T follicular helper cell (primary cell): ENCODE results near the gene NPIPB6.
A peak's percentile ranks its signal among the peaks of the same experiment; 100 is the strongest.

Experiments used
- DNase-seq: peaks from one replicate; pipeline ENCODE4 v3.0.0-alpha.2; 2020; ENCODE audit warnings: low read depth

NPIPB6 gene

DNA sequence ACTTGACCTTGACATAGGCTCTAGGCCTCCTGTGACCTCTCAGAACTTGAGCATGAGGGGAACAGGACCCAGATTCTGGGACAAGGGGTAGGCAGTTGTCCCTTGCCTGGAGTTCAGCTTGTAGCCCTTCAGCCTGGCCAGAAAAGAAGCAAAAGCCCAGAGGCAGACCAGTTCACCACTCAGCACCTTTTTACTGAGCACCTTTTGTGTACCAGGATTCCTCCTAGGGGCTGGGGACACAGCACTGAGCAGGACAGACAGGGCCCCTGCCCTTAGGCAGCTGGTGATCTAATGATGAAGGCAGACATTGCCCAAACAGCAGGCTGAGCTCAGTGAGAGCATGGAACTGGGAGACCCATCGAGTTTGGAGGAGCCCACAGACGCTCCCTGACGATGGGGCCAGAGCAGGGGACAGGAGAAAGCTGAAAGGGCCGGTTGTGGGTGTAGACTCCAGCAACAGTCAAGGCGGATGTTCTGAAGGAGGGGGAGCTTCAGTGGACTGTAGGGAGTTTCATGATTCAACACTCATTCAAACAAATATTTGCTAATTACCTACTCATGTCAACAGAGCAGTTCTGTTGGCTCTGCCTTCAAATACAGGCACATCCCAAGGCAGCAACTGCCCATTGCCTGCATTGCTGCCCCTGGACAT lies 38.9 kb downstream of the NPIPB6 start:
- DNase-seq = no peak

GRCh38 chr16:28321700-28322411 lies 41.5 kb downstream of the NPIPB6 start:
- no peak for DNase-seq

DNA sequence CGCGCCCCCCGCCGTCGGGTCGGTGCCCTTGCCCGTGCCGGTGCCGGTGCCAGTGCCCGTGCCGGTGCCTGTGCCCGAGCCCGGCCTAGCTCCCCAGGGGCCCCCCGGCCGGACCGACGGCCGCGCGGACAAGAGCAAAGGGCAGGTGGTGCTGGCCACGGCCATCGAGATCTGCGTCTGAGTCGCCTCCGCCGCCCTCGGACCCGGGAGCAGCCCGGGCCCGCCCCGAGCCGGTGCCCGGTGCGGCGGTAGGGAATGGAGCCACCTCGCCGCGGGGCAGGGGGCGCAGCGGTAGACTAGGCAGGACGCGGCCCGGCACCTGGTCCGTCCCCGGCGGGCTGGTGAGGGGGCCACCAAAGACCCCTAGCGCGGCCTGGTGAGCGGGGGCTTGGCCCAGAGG lies 42.6 kb downstream of the NPIPB6 start:
- no peak for DNase-seq

GRCh38 chr16:28320023-28320561 lies 43.2 kb downstream of the NPIPB6 start:
- DNase-seq = no peak

- no peak for DNase-seq
Observed at GRCh38 chr16:28319476-28320022, 43.8 kb downstream of the NPIPB6 start.

GRCh38 chr16:28318042-28318744 lies 45.1 kb downstream of the NPIPB6 start:
- no peak for DNase-seq

- DNase-seq = peak; percentile 58
Observed at GRCh38 chr16:28317040-28317880, 46.0 kb downstream of the NPIPB6 start.

GRCh38 chr16:28316054-28316453 lies 47.3 kb downstream of the NPIPB6 start:
- DNase-seq = no peak

DNA sequence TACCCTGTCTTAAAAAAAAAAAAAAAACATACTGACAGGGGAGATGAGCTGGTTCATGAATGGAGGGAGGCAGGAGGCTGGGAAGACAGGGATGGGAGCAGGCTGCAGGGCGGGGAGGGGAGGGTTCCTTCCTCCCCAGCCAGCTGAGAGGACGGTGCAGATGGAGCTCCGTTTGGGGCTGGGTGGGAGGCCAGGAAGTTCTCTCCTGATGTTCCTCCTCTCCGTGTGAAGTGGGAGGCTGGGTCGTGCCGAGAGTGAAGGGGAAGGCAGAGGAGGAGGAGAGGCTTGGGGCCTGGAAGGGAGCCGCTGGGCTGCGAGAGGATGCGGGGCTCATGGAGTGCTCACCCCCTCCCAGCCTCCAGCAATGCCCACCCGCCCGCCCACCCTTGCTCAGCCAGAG lies 49.7 kb downstream of the NPIPB6 start:
- DNase-seq = no peak

DNA sequence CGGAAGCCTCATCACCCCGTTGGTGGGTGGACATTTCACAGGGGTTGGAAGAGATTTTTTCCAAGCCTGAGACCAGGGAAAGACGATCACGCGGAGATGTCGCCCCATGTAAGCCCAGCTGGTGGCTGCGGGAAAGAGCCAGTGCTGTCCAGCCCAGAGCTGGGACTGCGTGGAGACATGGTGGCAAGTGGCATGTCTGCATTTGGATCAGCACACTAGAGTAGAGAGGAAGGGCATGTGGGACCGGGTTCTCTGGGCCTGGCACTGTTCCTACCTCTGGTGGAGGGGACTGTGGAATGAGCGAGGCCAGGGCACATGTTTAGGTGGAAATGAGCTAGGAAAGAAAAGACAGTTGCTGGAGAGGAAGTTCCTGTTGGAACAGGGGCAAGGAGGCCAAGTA lies 51.0 kb downstream of the NPIPB6 start:
- no peak for DNase-seq

DNA sequence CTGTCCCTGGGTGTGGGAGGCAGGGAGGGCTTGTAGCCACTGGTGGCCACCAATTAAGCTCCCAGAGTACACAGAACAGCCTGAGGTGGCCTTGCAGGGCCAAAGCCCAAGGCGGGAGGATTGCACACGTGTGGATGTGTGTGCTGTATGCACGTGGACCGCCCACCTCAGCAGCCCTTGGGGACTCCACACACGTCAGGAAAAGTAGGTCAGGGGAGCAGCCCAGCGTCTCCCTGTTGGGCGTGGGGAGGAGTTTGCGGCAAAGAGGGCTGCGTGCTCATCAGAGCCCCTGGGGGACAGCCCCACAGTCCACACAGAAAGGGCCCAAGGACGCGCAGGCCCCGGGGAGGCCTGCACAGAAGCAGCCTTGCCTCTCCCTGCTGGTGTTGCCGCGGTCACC lies 51.4 kb downstream of the NPIPB6 start:
- no peak for DNase-seq

DNA sequence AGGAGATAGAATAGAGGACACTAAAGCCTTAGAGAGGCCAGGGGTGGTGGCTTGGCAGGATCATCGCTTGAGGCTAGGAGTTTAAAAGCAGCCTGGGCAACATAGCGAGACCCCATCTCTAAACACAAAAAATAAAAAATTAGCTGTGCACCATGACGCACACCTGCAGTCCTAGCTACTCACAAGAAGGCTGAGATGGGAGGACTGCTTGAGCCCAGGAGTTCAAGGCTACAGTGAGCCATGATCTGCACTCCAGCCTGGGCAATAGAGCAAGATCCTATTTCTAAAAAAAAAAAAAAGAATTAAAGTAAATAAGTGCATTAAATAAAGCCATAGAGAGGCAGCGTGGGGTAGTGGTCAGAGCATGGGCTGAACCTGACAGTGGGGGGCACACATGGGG lies 51.9 kb downstream of the NPIPB6 start:
- no peak for DNase-seq

DNA sequence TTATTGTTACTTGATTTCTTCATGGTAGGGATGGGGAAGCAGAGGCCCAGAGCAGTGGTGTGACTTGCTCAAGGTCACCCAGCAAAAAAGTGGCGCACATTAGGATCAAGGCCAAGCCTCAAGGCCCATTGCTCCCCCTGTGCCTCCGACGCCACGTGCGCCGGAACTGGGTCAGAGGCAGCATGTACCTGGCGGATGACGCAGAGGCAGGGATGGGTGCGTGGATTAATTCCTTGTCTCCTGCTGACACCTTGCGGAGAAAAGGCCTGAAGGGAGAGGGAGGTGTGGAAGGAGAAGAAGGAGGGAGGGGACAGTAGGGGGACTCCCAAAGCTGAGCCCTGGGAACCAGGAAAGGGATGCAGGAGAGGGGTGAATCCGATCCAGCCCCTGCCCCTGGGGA lies 52.5 kb downstream of the NPIPB6 start:
- DNase-seq = no peak

- DNase-seq = peak; percentile 67
Observed at GRCh38 chr16:28309811-28310311, 53.4 kb downstream of the NPIPB6 start.

- no peak for DNase-seq
Observed at GRCh38 chr16:28308794-28309584, 54.3 kb downstream of the NPIPB6 start.

DNA sequence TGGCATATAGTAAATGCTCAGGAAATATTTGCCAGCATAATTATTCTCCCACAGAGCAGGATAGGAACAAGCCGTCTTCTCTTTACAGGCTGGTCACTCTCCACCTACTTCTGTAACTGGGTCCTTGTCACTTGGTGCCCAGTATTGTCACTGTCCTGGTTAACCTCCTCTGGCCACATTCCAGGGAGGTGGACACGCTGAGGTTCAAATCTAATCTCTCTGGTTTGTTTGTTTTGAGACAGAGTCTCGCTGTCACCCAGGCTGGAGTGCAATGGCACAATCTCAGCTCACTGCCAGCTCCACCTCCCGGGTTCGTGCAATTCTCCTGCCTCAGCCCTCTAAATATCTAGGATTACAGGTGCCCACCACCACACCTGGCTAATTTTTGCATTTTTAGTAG lies 55.4 kb downstream of the NPIPB6 start:
- DNase-seq = no peak

- DNase-seq = no peak
Observed at GRCh38 chr16:28304214-28304613, 59.1 kb downstream of the NPIPB6 start.

- DNase-seq = no peak
Observed at GRCh38 chr16:28303132-28303531, 60.2 kb downstream of the NPIPB6 start.

DNA sequence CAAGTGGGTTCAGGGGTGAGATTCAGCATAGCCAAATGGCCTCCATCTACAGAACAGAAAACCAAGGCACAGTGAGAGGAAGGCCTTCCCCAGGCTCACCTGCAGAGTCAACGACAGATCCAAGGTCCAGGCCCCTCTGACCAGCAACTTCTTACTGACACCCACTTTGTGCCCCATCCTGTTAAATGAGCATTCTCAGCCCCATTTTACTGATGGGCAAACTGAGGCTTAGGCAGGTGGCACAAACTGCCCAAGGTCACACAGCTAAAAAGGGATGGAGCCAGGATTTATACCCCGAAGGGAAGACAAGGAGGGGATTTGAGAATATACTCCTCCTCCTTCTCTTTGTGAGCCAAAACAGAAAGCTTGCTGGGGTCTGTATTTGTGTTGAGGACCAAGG lies 61.7 kb downstream of the NPIPB6 start:
- DNase-seq = no peak

- no peak for DNase-seq
Observed at GRCh38 chr16:28301154-28301553, 62.2 kb downstream of the NPIPB6 start.

DNA sequence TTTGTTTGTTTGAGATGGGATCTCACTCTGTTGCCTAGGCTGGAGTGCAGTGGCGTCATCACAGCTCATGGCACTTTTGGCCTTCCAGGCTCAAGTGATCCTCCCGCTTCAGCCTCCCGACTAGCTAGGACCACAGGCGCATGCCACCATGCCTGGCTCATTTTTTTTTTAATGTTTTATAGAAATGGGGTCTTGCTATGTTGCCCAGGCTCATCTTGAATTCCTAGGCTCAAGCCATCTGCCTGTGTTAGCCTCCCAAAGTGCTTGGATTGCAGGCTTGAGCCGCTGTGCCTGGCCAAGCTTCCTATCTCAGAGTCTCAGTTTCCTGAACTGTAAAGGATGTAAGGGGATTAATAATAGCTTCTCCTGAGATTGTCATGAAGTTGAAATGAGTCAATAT lies 63.0 kb downstream of the NPIPB6 start:
- no peak for DNase-seq
